ENCODE measurements around the gene SLC27A5. TPM values are rescaled to one million over a fixed set of nuclear protein-coding genes. Genes with fewer than 3 reads are reported as not detected.

The SLC27A5 gene
- total and polyA plus RNA-seq, 2 of the 13 experiments (the other 11 are each of a cell fraction or from before 2014, with no cell fraction given) = 30.3 to 40.2 TPM

DNA sequence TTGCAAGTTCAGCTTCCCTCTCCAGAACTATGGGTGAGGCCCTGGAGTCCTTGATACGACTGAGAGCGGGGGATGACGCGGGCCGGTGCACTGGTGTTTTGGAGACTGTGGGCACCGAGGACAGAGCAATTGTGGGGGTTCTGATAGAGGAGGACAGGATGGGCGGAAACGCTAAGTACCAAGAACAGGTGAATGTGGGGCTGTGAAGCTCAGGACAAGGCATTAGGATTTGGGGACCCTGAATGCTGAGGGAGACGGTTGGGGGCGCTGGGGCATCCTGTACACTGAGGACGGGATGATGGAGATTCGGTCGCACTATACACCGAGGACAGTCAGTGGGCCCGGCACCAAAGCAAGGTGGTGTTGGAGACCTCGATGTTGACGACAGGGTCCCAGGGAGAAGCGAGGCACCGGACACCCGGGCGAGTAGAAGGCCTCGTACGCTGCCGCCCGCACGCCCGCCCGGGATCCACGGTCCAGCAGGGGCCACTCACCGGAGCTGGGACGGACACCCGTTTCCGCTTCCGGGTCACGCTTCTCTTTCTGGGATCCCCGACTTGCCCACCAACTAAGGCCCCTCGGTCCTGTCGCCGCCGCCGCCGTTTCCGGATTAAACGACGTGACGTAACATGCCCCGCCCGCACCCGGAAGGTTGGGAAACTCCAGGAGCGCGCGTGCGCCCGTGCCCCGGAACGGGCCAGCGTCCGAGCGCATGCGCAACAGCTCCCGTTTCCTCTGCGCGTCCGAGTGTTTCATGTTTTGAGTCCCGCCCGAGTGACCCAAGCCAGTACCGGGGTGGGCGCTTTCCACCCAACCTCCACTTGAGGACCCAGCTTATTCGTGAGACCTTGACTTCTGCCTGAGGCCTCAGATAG, 42.9 kb upstream of the SLC27A5 start, which contains the start of gene CHMP2A (continued):
- no peak for TF ChIP-seq ZNF205 (CRISPR knock-in tag; IDR thresholded peaks at IDR 0.05)
- TF ChIP-seq DMAP1 (CRISPR knock-in tag; IDR thresholded peaks at IDR 0.05) = no peak; the same call in 1 of the 2 replicates
- TF ChIP-seq, protein P1, sequence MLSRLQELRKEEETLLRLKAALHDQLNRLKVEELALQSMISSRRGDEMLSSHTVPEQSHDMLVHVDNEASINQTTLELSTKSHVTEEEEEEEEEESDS (CRISPR knock-in tag; IDR thresholded peaks at IDR 0.05; ENCODE audit: borderline replicate concordance) = no peak
- no peak for TF ChIP-seq ZNF232 (CRISPR knock-in tag; IDR thresholded peaks at IDR 0.05; ENCODE audit: borderline replicate concordance)
- TF ChIP-seq TOPORS (CRISPR knock-in tag; IDR thresholded peaks at IDR 0.05) = no peak
- TF ChIP-seq MAFG (CRISPR knock-in tag; IDR thresholded peaks at IDR 0.05) = no peak
- TF ChIP-seq ZNF263 (CRISPR knock-in tag; IDR thresholded peaks at IDR 0.05) = no peak
- peak; percentile 33 for TF ChIP-seq HCFC1 (IDR thresholded peaks at IDR 0.05; ENCODE audit: low read depth, low read length)
- TF ChIP-seq, protein P2, sequence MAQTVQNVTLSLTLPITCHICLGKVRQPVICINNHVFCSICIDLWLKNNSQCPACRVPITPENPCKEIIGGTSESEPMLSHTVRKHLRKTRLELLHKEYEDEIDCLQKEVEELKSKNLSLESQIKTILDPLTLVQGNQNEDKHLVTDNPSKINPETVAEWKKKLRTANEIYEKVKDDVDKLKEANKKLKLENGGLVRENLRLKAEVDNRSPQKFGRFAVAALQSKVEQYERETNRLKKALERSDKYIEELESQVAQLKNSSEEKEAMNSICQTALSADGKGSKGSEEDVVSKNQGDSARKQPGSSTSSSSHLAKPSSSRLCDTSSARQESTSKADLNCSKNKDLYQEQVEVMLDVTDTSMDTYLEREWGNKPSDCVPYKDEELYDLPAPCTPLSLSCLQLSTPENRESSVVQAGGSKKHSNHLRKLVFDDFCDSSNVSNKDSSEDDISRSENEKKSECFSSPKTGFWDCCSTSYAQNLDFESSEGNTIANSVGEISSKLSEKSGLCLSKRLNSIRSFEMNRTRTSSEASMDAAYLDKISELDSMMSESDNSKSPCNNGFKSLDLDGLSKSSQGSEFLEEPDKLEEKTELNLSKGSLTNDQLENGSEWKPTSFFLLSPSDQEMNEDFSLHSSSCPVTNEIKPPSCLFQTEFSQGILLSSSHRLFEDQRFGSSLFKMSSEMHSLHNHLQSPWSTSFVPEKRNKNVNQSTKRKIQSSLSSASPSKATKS (CRISPR knock-in tag; IDR thresholded peaks at IDR 0.05) = no peak
- no peak for TF ChIP-seq PRMT3 (CRISPR knock-in tag; IDR thresholded peaks at IDR 0.05; ENCODE audit: borderline replicate concordance, low read depth)
- TF ChIP-seq EEA1 (CRISPR knock-in tag; IDR thresholded peaks at IDR 0.05; ENCODE audit: borderline replicate concordance) = peak; percentile 43; the same call in 1 of the 2 replicates
- no peak; the same call in 1 of the 2 replicates for TF ChIP-seq ZNF546 (CRISPR knock-in tag; conservative IDR thresholded peaks at IDR 0.05)
- no peak for TF ChIP-seq ZNF101 (CRISPR knock-in tag; IDR thresholded peaks at IDR 0.05; ENCODE audit: borderline replicate concordance, low read depth)
- TF ChIP-seq ZNF225 (CRISPR knock-in tag; IDR thresholded peaks at IDR 0.05) = no peak; the same call in 1 of the 2 replicates
- TF ChIP-seq PHF21A (CRISPR knock-in tag; IDR thresholded peaks at IDR 0.05) = peak; percentile 17; the same call in 1 of the 2 replicates
- TF ChIP-seq, protein P3, sequence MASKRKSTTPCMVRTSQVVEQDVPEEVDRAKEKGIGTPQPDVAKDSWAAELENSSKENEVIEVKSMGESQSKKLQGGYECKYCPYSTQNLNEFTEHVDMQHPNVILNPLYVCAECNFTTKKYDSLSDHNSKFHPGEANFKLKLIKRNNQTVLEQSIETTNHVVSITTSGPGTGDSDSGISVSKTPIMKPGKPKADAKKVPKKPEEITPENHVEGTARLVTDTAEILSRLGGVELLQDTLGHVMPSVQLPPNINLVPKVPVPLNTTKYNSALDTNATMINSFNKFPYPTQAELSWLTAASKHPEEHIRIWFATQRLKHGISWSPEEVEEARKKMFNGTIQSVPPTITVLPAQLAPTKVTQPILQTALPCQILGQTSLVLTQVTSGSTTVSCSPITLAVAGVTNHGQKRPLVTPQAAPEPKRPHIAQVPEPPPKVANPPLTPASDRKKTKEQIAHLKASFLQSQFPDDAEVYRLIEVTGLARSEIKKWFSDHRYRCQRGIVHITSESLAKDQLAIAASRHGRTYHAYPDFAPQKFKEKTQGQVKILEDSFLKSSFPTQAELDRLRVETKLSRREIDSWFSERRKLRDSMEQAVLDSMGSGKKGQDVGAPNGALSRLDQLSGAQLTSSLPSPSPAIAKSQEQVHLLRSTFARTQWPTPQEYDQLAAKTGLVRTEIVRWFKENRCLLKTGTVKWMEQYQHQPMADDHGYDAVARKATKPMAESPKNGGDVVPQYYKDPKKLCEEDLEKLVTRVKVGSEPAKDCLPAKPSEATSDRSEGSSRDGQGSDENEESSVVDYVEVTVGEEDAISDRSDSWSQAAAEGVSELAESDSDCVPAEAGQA (IDR thresholded peaks at IDR 0.05; ENCODE audit: low read depth) = peak; percentile 82
- TF ChIP-seq, protein P3 (CRISPR knock-in tag; IDR thresholded peaks at IDR 0.05; ENCODE audit: borderline replicate concordance) = no peak
- TF ChIP-seq THYN1 (CRISPR knock-in tag; IDR thresholded peaks at IDR 0.05; ENCODE audit: borderline replicate concordance, low read depth) = no peak
- 0 out of 2 replicates have a peak, but pooled peaks have one; percentile 60 for TF ChIP-seq ZNF136 (CRISPR knock-in tag; IDR thresholded peaks at IDR 0.05; ENCODE audit: low read depth)
- TF ChIP-seq HNRNPL (IDR thresholded peaks at IDR 0.05; ENCODE audit: low read depth, low read length) = 0 out of 2 replicates have a peak, but pooled peaks have one; percentile 31
- peak; percentile 63 for TF ChIP-seq YY1 (IDR thresholded peaks at IDR 0.05; ENCODE audit: insufficient read depth, insufficient replicate concordance, low read depth, low read length)

Measured in HepG2 (cell line).